H9 (cell line): Measurements from ENCODE around the gene OSTC. TPM values are rescaled to one million over a fixed set of nuclear protein-coding genes. Genes with fewer than 3 reads are reported as not detected.

Experiments used
- DNase-seq: peaks from one replicate; pipeline ENCODE4 v3.0.0-alpha.2; 2017
- H2AFZ ChIP-seq: one replicate; pipeline ENCODE4 v1.6.1; 2013; ENCODE audit warnings: mild to moderate bottlenecking, low read length, control low read depth, moderate library complexity
- H2AK5ac ChIP-seq: 2 replicates; pipeline ENCODE4 v1.6.1; 2013; ENCODE audit warnings: low read length, control low read depth, mixed read lengths; ENCODE audit not compliant: insufficient read length
- H2BK120ac ChIP-seq: one replicate; pipeline ENCODE4 v1.6.1; 2013; ENCODE audit warnings: low read depth, mild to moderate bottlenecking, low read length, control low read depth, inconsistent platforms; ENCODE audit not compliant: poor library complexity, severe bottlenecking
- H2BK12ac ChIP-seq: 2 replicates; pipeline ENCODE4 v1.6.1; 2013; ENCODE audit warnings: low read length, control low read depth, mixed read lengths, low read depth; ENCODE audit not compliant: insufficient read length
- H2BK15ac ChIP-seq: 2 replicates; pipeline ENCODE4 v1.6.1; 2013; ENCODE audit warnings: low read depth, low read length, control low read depth
- H2BK20ac ChIP-seq: one replicate; pipeline ENCODE4 v1.6.1; 2013; ENCODE audit warnings: low read depth, mild to moderate bottlenecking, low read length, control low read depth, inconsistent platforms; ENCODE audit not compliant: poor library complexity, severe bottlenecking
- H2BK5ac ChIP-seq: 2 replicates; pipeline ENCODE4 v1.6.1; 2013; ENCODE audit warnings: low read length, control low read depth, mixed read lengths; ENCODE audit not compliant: insufficient read length
- H3K14ac ChIP-seq: 2 replicates; pipeline ENCODE4 v1.6.1; 2013; ENCODE audit warnings: low read length, control low read depth; ENCODE audit not compliant: insufficient read depth
- H3K18ac ChIP-seq: 2 replicates; pipeline ENCODE4 v1.6.1; 2013; ENCODE audit warnings: low read depth, mild to moderate bottlenecking, mixed read lengths, low read length, control low read depth; ENCODE audit not compliant: insufficient read length
- H3K23ac ChIP-seq: 2 replicates; pipeline ENCODE4 v1.6.1; 2013; ENCODE audit warnings: low read length, control low read depth, mixed read lengths, low read depth; ENCODE audit not compliant: insufficient read length
- H3K23me2 ChIP-seq: 2 replicates; pipeline ENCODE4 v1.6.1; 2013; ENCODE audit warnings: low read depth, mild to moderate bottlenecking, mixed read lengths, low read length, control low read depth; ENCODE audit not compliant: insufficient read length, poor library complexity, severe bottlenecking
- H3K27ac ChIP-seq: 2 replicates; pipeline ENCODE4 v1.5.1; 2013; ENCODE audit warnings: low read length, control low read depth, mixed read lengths, low read depth; ENCODE audit not compliant: insufficient read length
- H3K27me3 ChIP-seq: 2 replicates; pipeline ENCODE4 v1.6.1; 2013; ENCODE audit warnings: low read length, control low read depth, inconsistent platforms; ENCODE audit not compliant: insufficient read depth
- H3K4ac ChIP-seq: 2 replicates; pipeline ENCODE4 v1.6.1; 2013; ENCODE audit warnings: low read depth, mild to moderate bottlenecking, control low read depth, inconsistent platforms, low read length, moderate library complexity
- H3K4me1 ChIP-seq: 2 replicates; pipeline ENCODE4 v1.6.1; 2013; ENCODE audit warnings: low read length, control low read depth, inconsistent platforms; ENCODE audit not compliant: insufficient read depth
- H3K4me2 ChIP-seq: 2 replicates; pipeline ENCODE4 v1.6.1; 2013; ENCODE audit warnings: low read length, control low read depth, mixed read lengths; ENCODE audit not compliant: insufficient read length, insufficient read depth
- H3K56ac ChIP-seq: 2 replicates; pipeline ENCODE4 v1.6.1; 2013; ENCODE audit warnings: low read depth, mild to moderate bottlenecking, mixed read lengths, low read length, control low read depth; ENCODE audit not compliant: insufficient read length
- H3K79me1 ChIP-seq: 2 replicates; pipeline ENCODE4 v1.6.1; 2013; ENCODE audit warnings: low read depth, mild to moderate bottlenecking, moderate library complexity, low read length, control low read depth, inconsistent platforms; ENCODE audit not compliant: insufficient read depth, poor library complexity, severe bottlenecking
- H3K79me2 ChIP-seq: 2 replicates; pipeline ENCODE4 v1.6.1; 2013; ENCODE audit warnings: low read length, control low read depth, inconsistent platforms; ENCODE audit not compliant: insufficient read depth
- H3K9ac ChIP-seq: 2 replicates; pipeline ENCODE4 v1.6.1; 2013; ENCODE audit warnings: low read length, control low read depth, mixed read lengths; ENCODE audit not compliant: insufficient read length; ENCODE audit errors: extremely low read depth
- H3K9me3 ChIP-seq: one replicate; pipeline ENCODE4 v1.6.1; 2013; ENCODE audit warnings: low read depth, low read length, inconsistent platforms; ENCODE audit not compliant: control insufficient read depth
- H3T11ph ChIP-seq: one replicate; pipeline ENCODE4 v1.6.1; 2013; ENCODE audit warnings: mild to moderate bottlenecking, low read length, control low read depth, inconsistent platforms
- H4K20me1 ChIP-seq: one replicate; pipeline ENCODE4 v1.6.1; 2013; ENCODE audit not compliant: control insufficient read depth, insufficient read length, insufficient read depth
- H4K5ac ChIP-seq: 2 replicates; pipeline ENCODE4 v1.6.1; 2013; ENCODE audit warnings: low read depth, mild to moderate bottlenecking, mixed read lengths, low read length, control low read depth; ENCODE audit not compliant: insufficient read length
- H4K8ac ChIP-seq: replicated peaks from 2 replicates; pipeline ENCODE4 v1.6.1; 2013; ENCODE audit warnings: low read length, control low read depth, mixed read lengths, low read depth; ENCODE audit not compliant: insufficient read length
- H4K91ac ChIP-seq: 2 replicates; pipeline ENCODE4 v1.6.1; 2013; ENCODE audit warnings: low read depth, mild to moderate bottlenecking, moderate library complexity, mixed read lengths, low read length, control low read depth; ENCODE audit not compliant: insufficient read length
- H3K27ac Mint-ChIP-seq, 3 experiments: 2 replicates in 2 of 3; 3 replicates in 1 of 3; pipeline ENCODE4 v1.8.0; 2020 to 2021; ENCODE audit warnings: mixed read lengths in 3 of 3, mild to moderate bottlenecking in 1 of 3, moderate library complexity in 1 of 3
- H3K27me3 Mint-ChIP-seq: 2 replicates; pipeline ENCODE4 v1.8.0; 2021; ENCODE audit warnings: low read depth, mild to moderate bottlenecking, moderate library complexity, mixed read lengths
- H3K36me3 Mint-ChIP-seq, 3 experiments: 2 replicates in 2 of 3; 3 replicates in 1 of 3; pipeline ENCODE4 v1.8.0; 2020 to 2021; ENCODE audit warnings: low read depth in 3 of 3, mixed read lengths in 3 of 3; ENCODE audit not compliant: insufficient read depth in 1 of 3
- H3K4me1 Mint-ChIP-seq, 2 experiments: 2 replicates each; pipeline ENCODE4 v1.8.0; 2020; ENCODE audit warnings: mixed read lengths in 2 of 2
- H3K4me3 Mint-ChIP-seq, 2 experiments: 2 replicates in 1 of 2; 3 replicates in 1 of 2; pipeline ENCODE4 v1.8.0; 2020 to 2021; ENCODE audit warnings: mild to moderate bottlenecking in 2 of 2, mixed read lengths in 2 of 2, moderate library complexity in 1 of 2
- H3K9me3 Mint-ChIP-seq, 2 experiments: 2 replicates in 1 of 2; 3 replicates in 1 of 2; pipeline ENCODE4 v1.8.0; 2020; ENCODE audit warnings: mild to moderate bottlenecking in 2 of 2, mixed read lengths in 2 of 2, moderate library complexity in 1 of 2
- CTCF ChIP-seq: fragments of 200-600 bp; sonication (generic); conservative IDR thresholded peaks from 3 replicates; pipeline ENCODE4 v1.8.0; 2021; ENCODE audit warnings: antibody characterized with exemption, mild to moderate bottlenecking
- WGBS: extraction: QIAGEN DNeasy Blood & Tissue Kit; methylation state at CpG from one replicate; pipeline ENCODE4 v1.1.7; 2013; ENCODE audit warnings: missing lambda C conversion rate, low lambda C conversion rate, mixed read lengths; ENCODE audit not compliant: insufficient read length; ENCODE audit errors: extremely low coverage; 5-methylcytosine and 5-hydroxymethylcytosine counted together
- total RNA-seq: library from RNA; stranded (reverse); gene quantifications from 2 replicates; pipeline ENCODE4 v1.2.1, GENCODE V29; 2021

OSTC gene
- total RNA-seq, 1 experiment from 2014 or later = 130 TPM

GRCh38 chr4:108611365-108611764 is 39.0 kb upstream of the OSTC start:
- H3K79me1 ChIP-seq = no peaks in the 10 kb centered on the region
- Mint-ChIP-seq H3K4me3 (no peak overlapping the region), H3K9me3 (peaks cover 8 to 11% of the 10 kb centered on the region in 2 experiments), H3K27ac (no peak overlapping the region), H3K27me3 (no peaks in the 10 kb centered on the region), H3K36me3 (peaks cover 0 to 6% (median 6%) of the 10 kb centered on the region in 3 experiments; a peak in 6 of 7 replicates), H3K4me1 (peaks cover 3 to 6% of the 10 kb centered on the region in 2 experiments; a peak in 3 of 4 replicates)
- no peak overlapping the region for H2AK5ac ChIP-seq
- H4K8ac ChIP-seq = no peak overlapping the region
- H2BK15ac ChIP-seq = no peak overlapping the region
- no peak for TF ChIP-seq CTCF
- no peak overlapping the region for H2BK20ac ChIP-seq
- no peak overlapping the region for H2BK12ac ChIP-seq
- no peak overlapping the region for H3K9ac ChIP-seq
- H4K5ac ChIP-seq = no peak overlapping the region
- no peak overlapping the region for H2BK5ac ChIP-seq
- H4K91ac ChIP-seq = no peak overlapping the region
- H3K4me1 ChIP-seq = no peaks in the 10 kb centered on the region; the same call in 1 of the 2 replicates
- H2AFZ ChIP-seq = no peak overlapping the region
- no peaks in the 10 kb centered on the region for H3K23me2 ChIP-seq
- H3K4ac ChIP-seq = no peak overlapping the region
- H3K27ac ChIP-seq = no peak overlapping the region
- H3K18ac ChIP-seq = no peak overlapping the region
- no peaks in the 10 kb centered on the region for H4K20me1 ChIP-seq
- H2BK120ac ChIP-seq = no peak overlapping the region
- H3T11ph ChIP-seq = no peak overlapping the region
- no peak overlapping the region for H3K14ac ChIP-seq
- H3K4me2 ChIP-seq = no peak overlapping the region
- no peak for DNase-seq
- no peak overlapping the region for H3K56ac ChIP-seq
- no peaks in the 10 kb centered on the region for H3K79me2 ChIP-seq
- no peaks in the 10 kb centered on the region for H3K9me3 ChIP-seq
- no CpG with 5 or more reads among the region's 10 CpGs for WGBS
- no peak overlapping the region for H3K23ac ChIP-seq
- no peaks in the 10 kb centered on the region for H3K27me3 ChIP-seq
